Prostate gland (tissue), 2 donors: ENCODE results near the gene PLIN5.

Source experiments
- CTCF ChIP-seq, 4 experiments: fragments of 200-600 bp in 2 of 4; fragments of 450-650 bp in 2 of 4; sonication (generic) in 2 of 4; IDR thresholded peaks; 1 replicate in 3 of 4; 2 replicates in 1 of 4; pipeline ENCODE4 v1.5.1; 2016 to 2019; ENCODE audit warnings: antibody characterized with exemption in 4 of 4, mild to moderate bottlenecking in 2 of 4, moderate library complexity in 2 of 4
- POLR2A ChIP-seq: fragments of 450-650 bp; IDR thresholded peaks from one replicate; pipeline ENCODE4 v1.6.1; 2016; ENCODE audit warnings: antibody characterized with exemption, mild to moderate bottlenecking

DNA sequence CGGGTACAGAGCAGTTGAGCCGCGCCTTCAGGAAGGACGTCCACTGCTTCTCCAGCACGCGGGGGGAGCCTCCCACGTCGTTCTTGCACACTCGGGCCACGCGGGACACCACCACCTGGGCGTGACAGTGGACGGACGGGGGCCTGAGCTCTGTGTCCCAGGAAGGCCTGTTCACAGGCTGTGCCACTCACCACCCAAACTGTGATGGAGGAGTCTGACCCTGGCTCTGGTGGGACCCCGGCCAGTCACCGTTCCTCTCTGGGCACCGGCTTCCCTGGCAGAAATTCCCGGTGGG, 17.4 kb upstream of the PLIN5 start:
- TF ChIP-seq CTCF (IDR thresholded peaks at IDR 0.05) (no peak), POLR2A (no peak)
